H1 (cell line): ENCODE data around the gene ICA1. TPM values are rescaled to one million over a fixed set of nuclear protein-coding genes. Genes with fewer than 3 reads are reported as not detected.

Source experiments
- BRCA1 ChIP-seq: IDR thresholded peaks from 2 replicates; pipeline ENCODE4 v1.6.1; 2012; ENCODE audit warnings: low read depth, low read length, improper control_type of control experiment
- CBX5 ChIP-seq: fragments of 300-800, 300-1000 bp; sonication (generic); IDR thresholded peaks from 2 replicates; pipeline ENCODE4 v1.7.1; 2016; ENCODE audit warnings: antibody characterized with exemption, low read length, low read depth
- CHD7 ChIP-seq: fragments of 300-600 bp; sonication (generic); IDR thresholded peaks from 2 replicates; pipeline ENCODE4 v1.7.1; 2012; ENCODE audit warnings: low read length, moderate library complexity, mild to moderate bottlenecking, inconsistent platforms; ENCODE audit not compliant: insufficient replicate concordance
- HDAC2 ChIP-seq, 2 experiments: fragments of 300-600 bp in 1 of 2; sonication (generic) in 1 of 2; IDR thresholded peaks; 2 replicates each; pipeline ENCODE4 v1.6.1; 2011 to 2012; ENCODE audit warnings: low read depth in 2 of 2, low read length in 2 of 2, mild to moderate bottlenecking in 2 of 2, moderate library complexity in 2 of 2, borderline replicate concordance in 1 of 2, inconsistent platforms in 1 of 2
- KDM5A ChIP-seq: fragments of 200-600 bp; IDR thresholded peaks from 2 replicates; pipeline ENCODE4 v1.7.1; 2012; ENCODE audit warnings: mild to moderate bottlenecking, low read length, inconsistent platforms, mixed read lengths
- MAFK ChIP-seq: IDR thresholded peaks from 2 replicates; pipeline ENCODE4 v1.6.1; 2012; ENCODE audit warnings: low read depth, mild to moderate bottlenecking, improper control_type of control experiment, low read length
- RNF2 ChIP-seq: fragments of 200-900, 300-1000 bp; sonication (generic); IDR thresholded peaks from 2 replicates; pipeline ENCODE4 v1.7.1; 2016; ENCODE audit warnings: borderline replicate concordance, low read depth, mild to moderate bottlenecking, antibody characterized with exemption, low read length; ENCODE audit not compliant: poor library complexity, severe bottlenecking; ENCODE audit errors: missing control alignments
- SIRT6 ChIP-seq: IDR thresholded peaks from one replicate; pipeline ENCODE4 v1.7.1; 2012; ENCODE audit warnings: low read length, inconsistent platforms
- SIX5 ChIP-seq: IDR thresholded peaks from 2 replicates; pipeline ENCODE4 v1.6.1; 2011; ENCODE audit warnings: mild to moderate bottlenecking, low read depth, low read length
- polyA plus RNA-seq, 7 experiments: library from polyadenylated mRNA; depleted of rRNA in 3 of 7; stranded (reverse) in 5 of 7; unstranded in 2 of 7; fragments of >200 nt in 5 of 7; fragments of 200-250 nt in 2 of 7; gene quantifications; 1 replicate in 5 of 7; 2 replicates in 1 of 7; 4 replicates in 1 of 7; pipeline versions ENCODE4 v1.2.1 to v1.2.3, GENCODE V29; 2011 to 2013; ENCODE audit warnings: missing spikeins in 2 of 7, mixed read lengths in 2 of 7
- total RNA-seq: library from RNA; stranded (reverse); fragmentation: NEBNext Ultra II Directional; extraction: Animal tissue kit (Norgen Biotek cat#: 25700); gene quantifications from 2 replicates; pipeline ENCODE4 v1.2.1, GENCODE V29; 2021

The ICA1 gene
- total and polyA plus RNA-seq, 2 of the 8 experiments (the other 6 are each of a cell fraction or from before 2014, with no cell fraction given), result 14.9 to 37.1 TPM

- TF ChIP-seq CHD7, result no peak
- TF ChIP-seq RNF2, result no peak
- TF ChIP-seq CBX5, result no peak
- no peak for TF ChIP-seq SIX5
- no peak for TF ChIP-seq KDM5A
- TF ChIP-seq BRCA1, result no peak
- TF ChIP-seq HDAC2 (IDR thresholded peaks at IDR 0.05; ENCODE audit: borderline replicate concordance in 1 of 2, low read depth in 2 of 2, low read length in 2 of 2), result no peak
- TF ChIP-seq MAFK, result no peak
- TF ChIP-seq SIRT6, result no peak
Measured at GRCh38 chr7:8179486-8179885, 82.5 kb downstream of the ICA1 start (continued).
